GM19372 (cell line): Measurements from ENCODE around the gene DCAF8.

Source experiments
- ATAC-seq: cut with Tn5 transposase; IDR thresholded peaks from one replicate; pipeline ENCODE4 v1.9.1; 2021; ENCODE audit warnings: mild to moderate bottlenecking, low read depth, moderate library complexity; ENCODE audit not compliant: unreplicated experiment

DCAF8 gene

DNA sequence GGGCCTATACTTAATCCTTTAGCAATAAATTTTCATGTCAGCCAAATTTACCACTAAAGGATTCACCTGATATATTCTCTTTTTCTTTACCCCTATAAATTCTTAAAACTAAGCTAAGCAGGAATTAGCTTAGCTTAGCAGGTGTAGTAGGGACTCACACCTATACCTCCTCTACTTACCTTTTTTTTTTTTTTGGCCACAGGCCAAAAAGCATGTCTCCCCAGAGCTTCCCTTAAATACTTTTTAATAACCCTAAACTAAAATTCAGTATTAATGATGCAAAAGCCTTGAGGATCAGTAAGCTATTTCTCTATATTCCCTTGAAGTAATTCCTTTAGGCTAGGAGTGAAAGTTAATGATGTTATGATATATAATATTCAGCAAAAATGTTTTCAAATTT lies 33.9 kb downstream of the DCAF8 start:
- ATAC-seq: no peak

DNA sequence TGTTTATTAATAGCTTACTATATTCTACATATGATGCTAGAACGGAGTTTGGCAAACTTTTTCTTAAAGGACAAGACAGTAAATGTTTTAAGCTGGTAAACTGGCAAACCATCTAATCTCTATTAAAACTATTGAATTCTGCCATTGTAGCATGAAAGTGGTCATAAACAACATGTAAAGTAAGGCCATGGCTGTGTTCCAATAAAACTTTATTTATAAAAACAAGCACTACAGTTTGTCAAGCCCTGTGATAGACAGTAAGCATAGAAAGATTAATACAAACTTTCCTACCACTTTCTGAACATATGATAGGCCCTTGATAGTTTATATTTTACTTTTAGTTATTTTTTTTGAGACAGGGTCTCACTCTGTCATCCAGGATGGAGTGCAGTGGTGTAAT lies 34.8 kb downstream of the DCAF8 start:
- ATAC-seq: no peak

DNA sequence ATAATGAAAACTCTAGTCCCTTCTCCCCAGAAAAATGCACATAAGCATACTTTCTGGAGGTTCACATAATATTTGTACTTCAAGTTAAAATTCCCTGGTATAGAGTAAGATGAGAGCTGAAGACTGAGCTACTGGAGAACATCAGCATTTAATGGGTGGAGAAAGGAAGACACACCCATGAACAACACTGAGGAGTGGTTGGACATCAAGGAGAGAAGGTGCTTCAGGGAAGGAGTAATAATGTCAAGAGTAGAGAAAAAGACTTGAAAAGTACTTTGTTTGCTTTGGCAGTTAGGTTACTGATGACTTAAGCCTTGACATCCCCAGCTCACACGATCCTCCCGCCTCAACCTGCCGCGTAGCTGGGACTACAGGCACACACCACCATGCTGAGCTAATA lies 35.3 kb downstream of the DCAF8 start:
- no peak for ATAC-seq

DNA sequence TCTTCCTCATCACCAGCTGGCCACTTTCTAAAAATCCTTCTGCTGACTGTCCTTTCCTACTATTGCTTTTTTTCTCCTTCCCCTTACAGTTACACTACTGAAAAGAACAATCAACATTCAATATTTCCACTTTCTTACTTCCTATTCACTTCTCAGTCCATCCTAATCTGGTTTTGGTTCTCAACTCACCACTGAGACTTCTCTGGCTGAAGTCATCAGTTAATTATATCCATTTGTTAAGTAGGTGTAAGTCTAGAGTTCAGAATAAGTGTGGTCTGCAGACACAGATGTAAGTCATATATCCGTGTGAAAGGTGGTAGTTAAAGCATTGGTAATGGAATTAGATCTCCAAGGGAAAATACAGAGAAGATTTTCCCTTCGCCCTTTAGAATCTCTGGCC lies 35.7 kb downstream of the DCAF8 start:
- ATAC-seq: no peak

DNA sequence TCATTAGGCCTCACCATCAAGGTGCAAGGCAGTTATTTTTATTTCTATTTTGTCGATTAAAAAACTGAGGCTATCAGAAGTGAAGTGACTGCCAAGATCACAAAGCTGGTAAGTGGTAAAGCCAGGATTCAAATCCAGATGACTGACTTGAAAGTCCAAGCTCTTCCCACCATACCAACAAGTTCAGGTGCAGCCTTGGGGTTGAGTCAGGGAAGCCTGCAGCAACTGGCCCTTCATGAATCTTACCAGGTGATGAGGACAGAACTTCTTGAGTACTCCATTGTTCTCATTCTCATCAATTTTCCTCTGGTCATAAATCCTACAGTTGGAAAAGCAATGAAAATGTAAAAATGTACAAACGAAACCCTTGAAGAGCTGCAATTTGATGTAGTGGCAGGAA lies 37.0 kb downstream of the DCAF8 start:
- ATAC-seq: no peak

DNA sequence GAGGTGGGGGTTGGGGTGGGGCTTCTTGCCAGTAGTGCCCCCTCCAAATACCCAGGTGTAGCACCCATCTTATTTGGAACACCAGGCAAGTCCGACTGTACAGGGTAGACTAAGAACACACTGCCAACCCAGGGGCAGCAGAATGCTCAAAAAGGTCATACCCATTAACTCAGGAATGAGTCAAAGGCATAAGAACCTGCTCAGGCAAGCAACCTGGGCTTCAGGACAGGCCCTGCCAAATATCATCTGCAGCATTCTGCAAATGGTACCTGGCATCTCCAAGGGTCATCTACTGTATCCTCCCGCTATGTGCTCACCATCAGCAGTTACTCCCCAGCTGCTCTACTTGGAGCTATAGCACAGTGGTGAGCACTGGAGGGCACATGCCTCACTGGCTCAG lies 37.7 kb downstream of the DCAF8 start:
- ATAC-seq: no peak

DNA sequence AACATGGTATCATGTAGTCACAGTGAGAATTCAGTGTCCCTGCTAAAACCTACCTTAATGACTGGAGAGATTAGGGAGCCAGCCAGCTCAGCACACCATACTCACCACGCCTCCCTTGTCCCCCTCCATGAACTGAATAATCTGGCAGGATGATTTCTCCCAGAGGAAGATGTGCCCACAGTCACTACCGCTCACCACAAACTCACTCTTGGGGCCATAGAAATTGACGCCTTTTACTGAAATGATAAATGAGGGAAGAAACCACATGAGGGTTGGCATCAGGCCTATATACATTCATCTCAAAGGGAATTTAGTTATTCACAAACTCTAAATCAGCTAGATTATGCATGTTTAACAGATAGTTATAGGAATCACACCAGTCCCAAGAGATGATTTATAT lies 39.8 kb downstream of the DCAF8 start:
- ATAC-seq: no peak

DNA sequence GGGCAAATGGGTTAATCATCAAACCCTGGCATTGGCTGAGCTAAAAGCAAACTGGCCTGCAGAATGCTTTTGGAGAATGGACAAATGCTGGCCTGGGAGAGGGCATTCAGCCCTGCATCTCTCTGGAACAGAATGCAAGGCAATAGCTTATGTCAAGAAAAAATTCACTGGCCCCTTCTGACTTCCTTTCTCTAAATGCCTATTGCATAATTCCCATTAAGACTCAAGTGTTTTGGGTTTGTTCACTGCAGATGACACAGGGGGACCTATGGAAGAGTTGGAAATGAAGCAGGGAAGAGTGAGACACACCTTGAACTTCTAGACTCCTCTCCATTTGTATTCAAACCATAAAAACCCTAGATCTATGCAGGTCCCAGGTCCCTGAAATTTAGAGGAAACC lies 41.3 kb downstream of the DCAF8 start:
- no peak for ATAC-seq

DNA sequence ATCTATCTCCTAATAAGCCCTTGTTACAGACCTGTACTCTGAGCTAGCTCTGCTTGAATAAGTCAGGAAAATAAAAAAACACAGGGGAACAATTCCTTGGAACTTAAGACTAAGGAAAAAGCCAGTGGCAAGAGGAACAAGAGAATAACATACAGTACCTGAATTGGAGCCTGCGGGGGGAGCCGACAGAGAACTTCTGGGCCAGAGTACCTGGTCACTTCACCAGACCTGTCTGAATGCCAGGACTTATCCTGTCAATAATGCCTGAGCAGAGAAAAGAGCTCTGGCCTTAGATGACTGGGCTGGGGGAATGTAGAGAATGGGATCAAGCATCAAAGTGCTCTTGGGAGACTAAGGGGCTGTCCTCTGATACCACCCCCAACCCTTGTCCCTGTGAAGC lies 42.0 kb downstream of the DCAF8 start:
- ATAC-seq: no peak

DNA sequence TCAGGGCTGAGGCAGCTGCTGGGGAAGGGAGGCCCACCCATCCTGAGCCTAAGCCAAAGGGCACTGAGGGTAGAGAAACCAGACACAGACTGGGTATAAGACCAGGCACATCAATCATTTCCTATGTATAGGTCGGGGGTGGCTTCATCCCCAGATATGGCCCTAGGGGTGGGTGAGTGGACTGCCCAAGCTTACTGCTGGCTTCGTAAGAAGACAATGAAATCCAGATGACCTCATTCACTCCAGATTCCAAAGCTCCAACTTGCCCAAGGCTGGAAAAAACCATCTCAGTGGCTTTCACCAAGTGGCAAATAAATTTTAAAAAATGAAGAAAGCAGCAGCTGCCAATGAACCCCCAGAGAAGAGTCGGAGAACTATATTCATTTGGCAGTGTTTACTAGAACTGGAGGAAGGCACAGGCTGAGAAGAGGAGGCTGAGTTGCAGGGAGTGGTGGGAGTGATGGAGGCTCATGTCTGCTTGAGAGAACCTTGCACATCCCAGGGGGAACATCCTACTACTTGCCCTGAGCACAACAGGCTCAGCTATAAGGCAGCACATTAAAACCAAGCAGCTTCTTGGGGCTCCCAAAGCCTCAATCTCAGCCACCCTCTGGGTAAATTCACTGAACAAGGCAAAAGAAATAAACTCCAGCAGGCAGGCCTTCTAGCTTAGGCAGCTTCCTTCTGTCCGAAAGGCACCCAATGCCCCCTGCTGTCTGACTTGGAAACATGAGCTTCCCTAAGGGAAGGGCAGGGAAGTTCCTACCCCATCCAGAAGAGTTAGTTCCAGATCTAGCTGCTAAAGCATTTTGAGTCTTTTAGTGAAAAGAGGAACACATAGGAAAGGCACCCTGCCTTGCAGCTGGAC lies 43.1 kb downstream of the DCAF8 start:
- no peak for ATAC-seq

DNA sequence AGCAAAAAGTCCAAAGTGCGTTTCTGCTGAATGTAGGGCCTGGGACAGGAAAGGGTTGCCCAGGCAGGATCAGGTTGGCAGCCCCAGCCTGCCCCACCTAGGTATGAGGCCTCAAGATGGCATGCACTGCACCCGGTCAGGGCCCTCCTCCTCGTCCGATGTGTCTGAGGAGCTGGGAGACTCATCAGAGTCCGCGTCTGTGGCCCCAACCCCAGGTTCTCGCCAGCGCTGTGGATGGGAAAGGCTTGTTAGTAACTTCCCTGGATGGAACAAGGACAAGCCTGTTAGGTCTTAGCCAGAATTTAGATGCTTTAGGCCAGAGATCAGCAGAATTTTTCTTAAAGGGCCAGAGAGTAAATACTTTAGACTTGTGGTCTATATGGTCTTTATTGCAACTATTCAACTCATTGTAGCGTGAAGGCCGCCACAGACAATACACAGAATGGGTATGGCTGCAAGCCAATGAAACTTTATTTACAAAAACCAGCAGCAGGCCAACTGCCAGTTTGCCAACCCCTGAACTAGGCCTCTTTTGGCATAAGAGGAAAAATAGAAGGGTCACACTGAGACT lies 44.8 kb downstream of the DCAF8 start:
- ATAC-seq: no peak

DNA sequence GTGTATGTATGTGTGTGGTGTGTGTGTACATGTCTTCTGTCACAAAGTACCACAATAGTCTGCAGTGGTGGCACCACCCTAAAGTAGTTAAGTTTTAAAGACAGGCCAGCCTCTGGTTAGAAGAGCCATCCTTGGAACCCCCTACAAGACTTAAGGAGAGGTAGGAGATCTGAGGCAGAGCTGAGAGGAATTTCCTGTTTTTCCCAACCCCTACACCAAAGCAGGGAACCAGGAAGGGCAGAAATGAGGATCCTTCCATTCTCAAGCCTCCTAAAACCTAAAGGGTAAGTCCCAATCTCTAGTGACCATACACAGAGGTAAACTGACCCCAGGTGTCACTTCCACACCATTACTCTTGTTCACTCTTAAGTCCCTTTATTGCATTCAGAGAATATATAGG lies 46.0 kb downstream of the DCAF8 start:
- no peak for ATAC-seq

DNA sequence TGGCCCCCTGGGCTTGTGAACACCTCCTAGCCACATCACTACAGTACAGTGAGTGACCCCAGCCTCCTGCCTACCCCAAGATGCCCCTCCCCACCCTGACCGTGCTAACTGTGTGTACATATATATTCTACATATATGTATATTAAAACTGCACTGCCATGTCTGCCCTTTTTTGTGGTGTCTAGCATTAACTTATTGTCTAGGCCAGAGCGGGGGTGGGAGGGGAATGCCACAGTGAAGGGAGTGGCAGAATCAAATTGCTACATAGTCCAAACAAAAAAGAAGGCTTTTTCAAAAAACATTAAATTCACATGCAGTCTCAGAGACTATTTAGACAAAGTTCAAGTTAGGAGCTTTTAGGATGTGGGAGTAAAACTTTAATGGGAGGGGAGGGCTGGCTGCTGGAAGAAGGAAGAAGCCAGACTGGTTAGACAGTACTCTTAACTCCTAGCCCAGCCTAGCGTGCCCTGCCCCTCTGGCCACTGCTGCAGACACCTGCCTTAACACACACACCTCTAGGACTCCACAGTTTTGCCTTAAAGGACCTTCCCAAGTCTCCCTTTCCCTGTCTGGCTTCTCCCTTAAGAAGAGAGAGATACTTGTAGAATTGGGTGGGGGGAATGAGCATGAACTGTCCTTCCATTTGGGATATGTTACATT lies 47.7 kb downstream of the DCAF8 start:
- ATAC-seq: no peak

DNA sequence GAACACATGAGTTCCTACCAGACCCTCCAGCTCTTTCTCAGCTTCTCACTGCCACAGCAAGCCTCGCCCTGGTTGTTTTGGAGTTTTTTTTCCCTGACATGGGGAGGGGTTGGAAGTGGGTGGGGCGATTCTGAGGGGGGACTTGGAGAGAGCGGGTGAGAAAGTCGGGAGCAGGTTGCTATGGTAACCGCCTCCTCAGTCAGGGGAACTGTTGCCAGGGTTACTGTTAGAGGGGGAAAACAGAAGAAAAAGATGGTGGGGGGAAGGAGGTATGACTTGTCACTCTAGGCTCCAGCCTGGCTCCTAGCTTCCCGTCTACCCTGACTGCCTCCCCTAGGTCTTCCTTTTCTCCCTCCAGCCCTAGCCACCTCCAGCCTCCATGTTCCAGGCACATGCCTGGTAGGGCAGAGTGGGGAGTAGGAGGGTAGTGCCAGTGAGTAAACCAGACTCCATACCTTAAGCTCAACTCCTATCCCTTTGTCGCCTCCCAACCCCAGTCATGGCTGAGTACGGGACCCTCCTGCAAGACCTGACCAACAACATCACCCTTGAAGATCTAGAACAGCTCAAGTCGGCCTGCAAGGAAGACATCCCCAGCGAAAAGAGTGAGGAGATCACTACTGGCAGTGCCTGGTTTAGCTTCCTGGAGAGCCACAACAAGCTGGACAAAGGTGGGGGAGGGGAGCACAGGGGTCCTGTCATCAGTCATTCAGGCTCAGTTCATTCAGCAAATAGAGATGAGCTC lies 51.1 kb downstream of the DCAF8 start:
- no peak for ATAC-seq

DNA sequence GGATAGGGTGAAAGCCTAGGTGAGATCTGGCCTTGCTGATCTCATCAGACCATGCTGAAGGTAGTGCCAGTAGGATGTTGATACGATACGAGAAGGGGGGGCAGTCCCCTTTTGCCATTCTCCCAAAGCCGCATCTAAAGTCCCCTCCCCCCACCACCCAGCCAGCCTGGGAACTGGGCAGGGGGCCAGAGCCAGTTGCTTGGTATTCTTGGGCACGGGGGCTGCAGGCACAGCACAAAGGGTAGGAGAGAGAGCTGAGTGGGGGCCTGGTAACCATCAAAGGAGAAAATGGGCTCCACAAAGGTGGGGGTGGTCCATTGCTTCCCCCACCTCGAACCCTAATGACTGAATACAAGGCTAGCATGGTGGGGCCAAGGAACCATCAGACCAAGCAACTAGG lies 51.8 kb downstream of the DCAF8 start:
- ATAC-seq: no peak

DNA sequence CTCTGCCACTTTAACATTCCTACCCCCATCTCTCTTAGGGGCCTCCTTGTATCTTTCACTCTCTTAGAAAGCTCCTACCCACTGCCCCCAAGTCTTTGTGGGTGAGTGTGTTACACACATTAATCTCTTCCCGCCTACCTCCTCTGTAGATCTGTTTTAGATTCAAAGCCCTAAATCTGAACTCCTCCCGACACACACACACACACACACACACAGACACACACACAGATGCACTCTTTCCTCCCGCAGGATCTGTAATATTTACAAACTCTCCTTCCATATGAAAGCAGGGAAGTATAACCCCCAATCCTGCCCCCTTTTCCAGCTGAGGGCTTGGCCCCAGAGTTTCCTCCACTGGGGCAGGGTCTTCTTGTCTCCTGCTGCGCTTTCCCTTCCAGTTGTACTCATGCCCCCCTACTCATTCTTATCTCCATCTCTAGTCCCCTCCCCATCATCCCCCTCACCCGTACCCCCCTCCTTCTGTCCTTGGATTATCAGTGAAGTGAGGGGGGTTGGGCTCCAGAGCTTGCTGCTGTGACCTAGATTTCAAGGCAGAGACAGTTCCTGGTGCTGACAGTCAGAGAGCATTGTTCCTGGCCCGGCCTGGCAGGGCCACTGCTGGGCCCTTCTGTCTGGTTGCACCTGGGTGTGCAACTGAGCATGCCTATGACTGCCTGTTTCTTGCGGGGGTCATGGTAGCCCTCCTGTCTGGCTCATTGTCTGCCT lies 52.9 kb downstream of the DCAF8 start:
- ATAC-seq: no peak

DNA sequence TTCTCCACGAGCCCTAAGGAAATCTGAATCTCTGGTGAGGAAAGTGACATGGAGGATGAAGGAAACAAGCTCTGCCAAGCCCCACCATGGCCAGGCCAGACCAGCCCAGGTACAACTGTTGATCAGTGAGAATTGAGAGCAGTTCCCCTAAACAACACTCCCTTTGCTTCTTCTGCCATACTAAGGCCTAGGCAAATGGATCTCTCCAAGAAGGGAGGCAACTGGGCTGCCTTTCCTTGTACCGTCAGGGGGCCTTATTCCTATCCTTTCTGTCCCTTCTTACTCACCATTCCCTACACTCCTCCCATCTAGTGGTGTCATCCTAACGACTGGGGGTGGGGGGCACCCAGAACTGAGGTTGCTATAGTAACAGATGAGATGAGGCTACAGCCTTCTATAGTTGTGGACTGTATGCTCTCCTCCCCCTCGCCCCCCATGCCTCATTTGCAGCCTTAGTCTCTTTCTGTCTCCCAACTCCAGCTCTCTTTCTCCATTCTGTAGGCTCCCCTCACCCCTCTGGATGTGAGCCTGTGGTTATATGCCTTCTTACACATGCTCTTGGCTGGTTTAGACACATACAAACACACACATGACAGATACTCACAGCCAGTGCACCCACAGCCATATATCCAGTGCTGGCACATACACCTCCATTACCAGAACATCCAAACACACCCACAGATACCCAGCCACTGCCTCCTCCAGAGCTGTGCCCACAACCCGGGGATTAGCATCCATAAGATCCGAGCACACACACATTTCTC lies 53.6 kb downstream of the DCAF8 start:
- ATAC-seq: no peak

DNA sequence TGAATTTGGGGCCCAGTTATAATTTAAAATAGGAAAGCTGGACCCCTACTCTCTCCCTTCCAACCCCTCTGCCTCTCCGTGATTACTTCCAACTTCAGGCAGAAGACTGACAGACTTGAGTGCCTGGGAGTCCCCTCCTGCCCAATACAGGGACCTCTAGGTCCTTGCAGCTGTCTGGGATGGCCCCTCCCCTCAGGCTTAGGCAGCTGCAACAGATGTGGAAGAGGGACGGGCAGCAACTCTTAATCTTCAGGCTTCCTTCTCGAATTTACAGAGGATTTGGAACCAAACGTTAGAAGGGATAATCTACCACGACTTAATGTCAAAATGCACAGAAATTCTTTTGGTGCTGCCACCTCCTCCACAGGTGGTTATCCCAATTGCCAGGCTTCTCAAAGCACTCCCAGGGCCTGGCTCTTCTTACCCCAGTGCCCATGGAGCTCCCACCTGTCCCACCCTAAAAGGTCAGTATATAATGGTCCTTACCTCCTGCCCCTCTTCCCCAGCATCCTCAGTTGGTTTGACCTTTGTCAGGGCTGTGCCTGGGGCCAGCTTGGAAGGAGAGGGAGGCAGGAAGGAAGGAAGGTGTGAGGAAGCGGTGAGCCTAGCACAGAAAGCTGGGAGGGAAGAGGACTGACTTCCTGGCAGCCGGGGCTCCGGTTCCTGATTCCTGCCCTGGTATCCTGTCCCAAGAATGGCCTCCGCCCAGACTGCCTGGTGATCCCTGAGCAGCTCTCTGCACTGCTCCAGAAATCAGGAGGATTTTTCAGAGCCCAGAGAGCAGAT lies 54.4 kb downstream of the DCAF8 start:
- no peak for ATAC-seq

DNA sequence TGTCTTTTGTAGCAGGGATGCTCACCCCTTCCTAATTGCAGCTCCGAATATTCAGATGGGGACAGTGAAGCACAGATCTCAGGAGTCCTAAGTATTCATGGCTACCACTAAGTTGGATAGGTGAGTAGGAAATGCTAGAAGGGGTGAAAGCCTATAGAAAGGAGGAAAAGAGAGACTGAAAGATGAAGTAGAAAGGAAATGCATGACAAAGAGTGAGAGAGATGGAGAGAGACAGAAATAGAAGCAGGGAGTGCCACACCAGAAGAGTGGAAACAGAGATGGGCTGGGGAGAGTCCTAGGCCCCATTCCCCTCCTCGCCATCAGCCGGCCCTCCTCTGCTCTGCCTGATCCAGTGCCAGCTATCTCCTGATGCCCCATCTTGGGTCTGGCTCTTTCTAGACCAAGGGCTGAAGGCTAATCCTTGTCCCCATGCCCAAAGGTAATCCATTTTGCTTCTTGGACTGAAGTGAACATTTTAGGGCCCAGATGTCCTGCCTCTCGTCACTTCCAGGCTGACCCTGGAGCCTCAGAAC lies 55.2 kb downstream of the DCAF8 start:
- ATAC-seq: no peak
